ENCODE data around the gene UBTD2. TPM values are rescaled to one million over a fixed set of nuclear protein-coding genes. Genes with fewer than 3 reads are reported as not detected.

The UBTD2 gene
- total RNA-seq, 2 experiments from 2014 or later, result 7.7 TPM

- CTCF ChIA-PET, result no interaction called here
- POLR2A ChIA-PET, result no interaction called here
These were observed 17.4 kb downstream of the UBTD2 start for GRCh38 chr5:172266071-172266675.

GRCh38 chr5:172264815-172265395, 18.7 kb downstream of the UBTD2 start:
- POLR2A ChIA-PET, result interaction anchor here (0.6 kb wide), 1 partner anchor 125 kb away, joined by 3 read pairs; no protein-coding TSS in a partner anchor
- CTCF ChIA-PET, result no interaction called here

DNA sequence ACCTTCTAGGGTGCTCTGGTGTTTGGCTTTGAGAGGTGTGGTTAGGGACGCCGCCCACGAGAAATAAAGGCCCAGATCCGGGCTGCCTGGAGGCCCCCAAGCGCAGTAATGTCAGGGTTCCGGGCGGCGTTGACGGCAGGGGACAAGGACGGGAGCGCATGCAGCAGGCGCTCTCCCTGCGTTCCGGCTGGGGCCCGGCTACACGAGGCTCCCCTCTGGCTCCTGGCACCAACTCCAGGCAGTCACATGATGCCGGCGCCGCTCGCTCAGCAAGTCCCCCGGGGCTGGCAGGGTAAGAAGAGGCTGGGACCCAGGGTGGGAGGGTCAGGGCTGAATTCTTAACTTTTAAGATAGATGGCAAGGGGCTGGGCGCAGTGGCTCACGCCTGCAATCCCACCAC, 28.1 kb downstream of the UBTD2 start:
- ChIA-PET CTCF (interaction anchor here (0.9 kb wide), 1 partner anchor 32 kb away, joined by 3 read pairs; no protein-coding TSS in a partner anchor), POLR2A (no interaction called here)

DNA sequence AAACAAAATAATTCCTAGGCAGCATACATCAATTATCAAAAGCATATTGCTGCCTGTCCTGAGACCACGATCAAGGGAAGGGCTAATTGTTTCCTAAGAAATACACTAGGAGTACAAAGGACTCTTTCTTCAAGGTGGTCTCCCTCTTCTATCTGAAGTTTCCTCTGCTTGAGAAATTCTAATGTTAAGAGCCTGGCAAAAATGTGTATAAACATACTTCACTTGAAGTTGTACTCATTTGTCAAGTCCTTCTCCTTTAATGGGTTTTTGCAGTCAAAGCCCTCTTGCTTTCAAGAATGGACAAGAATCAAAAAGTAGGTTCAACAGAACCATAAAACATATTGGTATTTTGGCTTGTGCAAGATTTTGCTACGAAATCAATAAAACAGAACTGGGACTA, 31.1 kb downstream of the UBTD2 start:
- CTCF ChIA-PET, result no interaction called here
- POLR2A ChIA-PET, result no interaction called here

DNA sequence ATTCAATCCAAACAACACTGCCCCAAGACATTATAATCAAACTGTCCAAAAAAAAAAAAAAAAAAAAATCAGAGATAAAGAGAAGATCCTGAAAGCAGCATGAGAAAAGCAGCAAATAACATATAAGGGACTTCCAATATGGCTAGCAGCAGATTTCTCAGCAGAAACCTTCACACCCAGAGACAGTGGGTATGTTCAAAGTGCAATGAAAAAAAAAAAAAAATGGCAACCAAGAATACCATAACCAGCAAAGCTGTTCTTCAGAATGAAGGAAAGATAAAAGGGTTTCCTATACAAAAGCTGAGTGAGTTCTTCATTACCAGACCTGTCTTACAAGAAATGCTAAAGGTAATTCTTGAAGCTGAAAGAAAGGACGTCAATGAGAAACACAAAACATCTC, 32.1 kb downstream of the UBTD2 start:
- POLR2A ChIA-PET, result interaction anchor here (0.7 kb wide), 1 partner anchor 767 kb away, joined by 3 read pairs; no protein-coding TSS in a partner anchor
- CTCF ChIA-PET, result no interaction called here

GRCh38 chr5:172248637-172249036, 34.9 kb downstream of the UBTD2 start:
- ChIA-PET POLR2A (no interaction called here), CTCF (interaction anchor here (0.7 kb wide), 1 partner anchor 745 kb away, joined by 5 read pairs; no protein-coding TSS in a partner anchor)

- CTCF ChIA-PET, result interaction anchor here (0.7 kb wide), 1 partner anchor 19 kb away, joined by 3 read pairs; no protein-coding TSS in a partner anchor
- POLR2A ChIA-PET, result no interaction called here
These were observed 37.9 kb downstream of the UBTD2 start for GRCh38 chr5:172245703-172246125.

- ChIA-PET POLR2A (no interaction called here), CTCF (interaction anchor here (0.7 kb wide), 1 partner anchor 18 kb away, joined by 3 read pairs; no protein-coding TSS in a partner anchor)
These were observed 38.5 kb downstream of the UBTD2 start for GRCh38 chr5:172245046-172245445.

- ChIA-PET CTCF (interaction anchor here (0.6 kb wide), 1 partner anchor 24 kb away, joined by 3 read pairs; no protein-coding TSS in a partner anchor), POLR2A (no interaction called here)
These were observed 40.3 kb downstream of the UBTD2 start for GRCh38 chr5:172243302-172243701.

DNA sequence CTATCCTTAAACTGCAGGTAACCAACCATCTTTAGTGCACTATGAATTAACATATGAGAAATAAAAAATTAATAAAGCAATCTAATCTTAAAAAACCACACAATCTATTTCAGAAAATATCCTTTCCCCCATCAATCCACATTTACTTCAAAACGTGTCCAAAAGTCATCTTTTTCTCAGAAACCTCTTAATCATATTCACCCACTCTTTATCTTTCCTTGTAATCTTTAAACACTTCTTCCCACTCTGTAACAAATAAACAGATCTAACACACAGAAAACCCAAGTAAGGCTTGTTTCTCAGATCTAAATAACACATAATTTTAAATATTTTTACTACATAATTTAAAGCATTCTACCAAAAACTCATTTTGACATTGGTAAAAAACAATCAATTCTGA, 45.2 kb downstream of the UBTD2 start:
- CTCF ChIA-PET, result no interaction called here
- POLR2A ChIA-PET, result no interaction called here

- POLR2A ChIA-PET, result no interaction called here
- CTCF ChIA-PET, result interaction anchor here (0.7 kb wide), 1 partner anchor 200 kb away, joined by 3 read pairs; no protein-coding TSS in a partner anchor
These were observed 47.5 kb downstream of the UBTD2 start for GRCh38 chr5:172235827-172236736.

GRCh38 chr5:172235132-172235780, 48.3 kb downstream of the UBTD2 start:
- ChIA-PET CTCF (no interaction called here), POLR2A (no interaction called here)

- CTCF ChIA-PET, result no interaction called here
- POLR2A ChIA-PET, result no interaction called here
These were observed 49.5 kb downstream of the UBTD2 start for GRCh38 chr5:172234031-172234430.

DNA sequence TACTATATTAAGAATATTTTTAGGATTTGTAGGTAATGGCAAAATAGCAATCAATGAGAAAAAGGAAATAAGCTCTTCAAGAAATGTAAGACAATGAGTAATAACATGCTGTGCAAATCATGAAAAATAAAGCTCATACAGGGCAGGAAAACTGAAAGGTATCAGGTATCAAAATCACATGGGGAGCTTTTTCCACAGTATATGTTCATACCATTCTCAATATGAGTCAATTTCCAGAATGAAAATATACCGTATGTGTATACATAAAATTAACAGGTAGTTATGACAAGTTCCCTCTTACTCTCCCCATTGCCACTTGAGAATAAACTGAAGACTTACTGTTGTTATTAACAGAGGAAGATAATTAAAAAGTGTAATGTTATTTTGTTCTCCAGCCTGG, 53.7 kb downstream of the UBTD2 start:
- CTCF ChIA-PET, result interaction anchor here (1.0 to 1.2 kb wide), 2 partner anchors 14 to 53 kb away, joined by 3 to 4 read pairs; partner anchors contain the start of gene UBTD2
- POLR2A ChIA-PET, result no interaction called here

DNA sequence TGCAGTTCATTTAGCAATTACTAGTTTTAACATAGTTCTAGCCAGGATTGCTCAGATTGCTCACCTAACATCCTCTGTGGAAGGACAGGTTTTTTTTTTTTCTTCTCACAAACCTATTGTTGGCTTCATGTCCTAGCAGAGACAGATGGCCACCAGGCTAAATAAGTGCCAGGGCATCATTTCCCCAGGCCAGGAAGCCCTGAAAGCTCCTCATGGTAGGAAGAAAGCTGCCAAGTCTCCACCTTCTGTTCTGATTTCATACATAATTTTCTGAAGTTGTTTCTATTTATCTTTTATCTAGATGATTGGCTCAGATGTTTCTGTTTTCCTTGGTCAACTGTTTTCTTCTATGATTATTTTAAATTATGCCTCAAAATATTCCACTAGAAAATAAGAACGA, 58.6 kb downstream of the UBTD2 start:
- ChIA-PET CTCF (interaction anchor here (0.6 to 1.5 kb wide), 2 partner anchors 36 to 70 kb away, joined by 3 to 8 read pairs; partner anchors contain the start of gene STK10), POLR2A (no interaction called here)

DNA sequence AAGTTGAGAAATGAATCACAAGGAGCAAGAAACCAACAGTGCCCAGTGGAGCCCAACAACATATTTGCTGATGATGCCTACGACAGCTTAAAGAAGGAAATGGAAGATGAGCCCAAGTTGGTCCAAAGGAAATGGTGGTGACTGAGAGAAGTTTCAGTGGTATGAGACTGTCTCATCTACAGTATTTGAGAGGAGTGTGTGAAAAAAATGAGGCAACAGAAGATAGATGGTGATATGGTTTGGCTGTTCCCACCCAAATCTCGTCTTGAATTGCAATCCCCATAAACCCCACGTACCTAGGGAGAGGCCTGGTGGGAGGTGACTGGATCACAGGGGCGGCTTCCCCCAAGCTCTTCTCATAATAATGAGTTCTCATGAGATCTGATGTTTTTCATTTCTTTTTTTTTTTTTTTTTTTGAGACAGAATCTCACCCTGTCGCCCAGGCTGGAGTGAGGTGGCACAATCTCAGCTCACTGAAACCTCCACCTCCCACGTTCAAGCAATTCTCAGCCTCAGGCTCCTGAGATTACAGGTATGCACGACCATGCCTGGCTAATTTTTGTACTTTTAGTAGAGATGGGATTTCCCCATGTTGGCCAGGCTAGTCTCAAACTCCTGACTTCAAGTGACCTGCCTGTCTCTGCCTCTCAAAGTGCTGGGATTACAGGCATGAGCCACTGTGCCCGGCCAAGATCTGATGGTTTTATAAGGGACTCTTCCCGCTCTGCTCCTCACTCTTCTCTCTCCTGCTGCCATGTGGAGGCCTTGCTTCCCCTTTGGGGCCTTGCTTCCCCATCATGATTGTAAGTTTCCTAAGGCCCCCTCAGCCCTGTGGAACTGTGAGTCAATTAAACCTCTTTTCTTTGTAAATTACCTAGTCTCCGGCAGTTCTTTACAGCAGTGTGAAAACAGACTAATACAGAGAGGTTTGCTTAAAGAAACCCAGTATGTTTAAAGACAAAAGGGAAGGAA, 59.4 kb downstream of the UBTD2 start:
- POLR2A ChIA-PET, result interaction anchor here (0.5 to 1.3 kb wide), 8 partner anchors 49 to 811 kb away, joined by 3 to 8 read pairs (median 4); no protein-coding TSS in a partner anchor
- CTCF ChIA-PET, result interaction anchor here (0.6 to 1.5 kb wide), 8 partner anchors 32 to 237 kb away, joined by 3 to 8 read pairs (median 4); partner anchors contain the start of gene STK10

DNA sequence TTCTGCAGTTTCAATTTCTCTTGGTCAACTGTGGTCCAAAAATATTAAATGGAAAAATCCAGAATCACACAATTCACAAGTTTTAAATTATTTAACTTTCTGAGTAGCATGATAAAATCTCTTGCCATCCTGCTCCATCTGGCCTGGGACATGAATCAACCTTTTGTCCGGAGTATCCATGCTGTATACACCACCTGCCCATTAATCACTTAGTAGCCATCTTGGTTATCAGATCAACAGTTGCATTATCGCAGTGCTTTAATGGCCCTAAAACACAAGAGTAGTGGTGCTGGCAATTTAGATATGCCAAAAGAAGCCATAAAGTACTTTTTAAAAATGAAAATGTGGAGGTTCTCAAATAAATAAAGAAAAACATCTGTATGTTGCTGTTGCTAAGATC, 64.3 kb downstream of the UBTD2 start:
- CTCF ChIA-PET, result interaction anchor here (0.6 kb wide), 1 partner anchor 24 kb away, joined by 3 read pairs; no protein-coding TSS in a partner anchor
- POLR2A ChIA-PET, result no interaction called here

- POLR2A ChIA-PET, result no interaction called here
- CTCF ChIA-PET, result no interaction called here
These were observed 67.2 kb downstream of the UBTD2 start for GRCh38 chr5:172216345-172216744.

Data from activated CD8-positive, alpha-beta memory T cell treated with anti-CD3 and anti-CD28 coated beads for 36 hours (primary cell).